ENCODE data around the gene S100A3. TPM values are rescaled to one million over a fixed set of nuclear protein-coding genes. Genes with fewer than 3 reads are reported as not detected.

The S100A3 gene
- total RNA-seq, 1 experiment from 2014 or later = not detected

- no peak overlapping the region for H2AFZ ChIP-seq (ENCODE audit: low read length)
- H3K79me2 ChIP-seq (ENCODE audit: low read length) = no peaks in the 10 kb centered on the region
- no peak overlapping the region for H3K4me2 ChIP-seq (ENCODE audit: low read depth, low read length, poor library complexity, severe bottlenecking)
- H3K36me3 ChIP-seq (ENCODE audit: insufficient read depth, low read length) = no peaks in the 10 kb centered on the region
- no peak overlapping the region for H3K9ac ChIP-seq (ENCODE audit: low read length)
- H3K4me1 ChIP-seq (ENCODE audit: low read length) = peaks cover 11% of the 10 kb centered on the region
- no peak overlapping the region for H3K27ac ChIP-seq (ENCODE audit: low read length)
- DNase-seq = no peak
- no peaks in the 10 kb centered on the region for H3K9me3 ChIP-seq (ENCODE audit: low read length)
- H3K4me3 ChIP-seq (ENCODE audit: low read length) = no peak overlapping the region
- no peaks in the 10 kb centered on the region for H3K9me2 ChIP-seq (replicated peaks; ENCODE audit: insufficient read depth, low read length)
- H4K20me1 ChIP-seq (ENCODE audit: insufficient read depth, low read depth, low read length) = no peaks in the 10 kb centered on the region
- no peaks in the 10 kb centered on the region for H3K27me3 ChIP-seq (ENCODE audit: low read length)
These were observed 811 bp upstream of the S100A3 start for GRCh38 chr1:153549741-153550397.

GRCh38 chr1:153547560-153548551 is 1.2 kb downstream of the S100A3 start:
- Histone ChIP-seq H3K4me1 (ENCODE audit: low read length) (peaks cover 14% of the 10 kb centered on the region), H3K9me2 (replicated peaks; ENCODE audit: insufficient read depth, low read length) (no peaks in the 10 kb centered on the region), H3K9me3 (ENCODE audit: low read length) (no peaks in the 10 kb centered on the region), H4K20me1 (ENCODE audit: insufficient read depth, low read depth, low read length) (no peaks in the 10 kb centered on the region), H3K27me3 (ENCODE audit: low read length) (no peaks in the 10 kb centered on the region), H3K79me2 (ENCODE audit: low read length) (no peaks in the 10 kb centered on the region), H3K4me3 (ENCODE audit: low read length) (no peak overlapping the region), H3K9ac (ENCODE audit: low read length) (no peak overlapping the region), H3K36me3 (ENCODE audit: insufficient read depth, low read length) (no peaks in the 10 kb centered on the region), H3K4me2 (ENCODE audit: low read depth, low read length, poor library complexity, severe bottlenecking) (no peak overlapping the region), H2AFZ (ENCODE audit: low read length) (no peak overlapping the region), H3K27ac (ENCODE audit: low read length) (no peak overlapping the region)
- DNase-seq = no peak

DNA sequence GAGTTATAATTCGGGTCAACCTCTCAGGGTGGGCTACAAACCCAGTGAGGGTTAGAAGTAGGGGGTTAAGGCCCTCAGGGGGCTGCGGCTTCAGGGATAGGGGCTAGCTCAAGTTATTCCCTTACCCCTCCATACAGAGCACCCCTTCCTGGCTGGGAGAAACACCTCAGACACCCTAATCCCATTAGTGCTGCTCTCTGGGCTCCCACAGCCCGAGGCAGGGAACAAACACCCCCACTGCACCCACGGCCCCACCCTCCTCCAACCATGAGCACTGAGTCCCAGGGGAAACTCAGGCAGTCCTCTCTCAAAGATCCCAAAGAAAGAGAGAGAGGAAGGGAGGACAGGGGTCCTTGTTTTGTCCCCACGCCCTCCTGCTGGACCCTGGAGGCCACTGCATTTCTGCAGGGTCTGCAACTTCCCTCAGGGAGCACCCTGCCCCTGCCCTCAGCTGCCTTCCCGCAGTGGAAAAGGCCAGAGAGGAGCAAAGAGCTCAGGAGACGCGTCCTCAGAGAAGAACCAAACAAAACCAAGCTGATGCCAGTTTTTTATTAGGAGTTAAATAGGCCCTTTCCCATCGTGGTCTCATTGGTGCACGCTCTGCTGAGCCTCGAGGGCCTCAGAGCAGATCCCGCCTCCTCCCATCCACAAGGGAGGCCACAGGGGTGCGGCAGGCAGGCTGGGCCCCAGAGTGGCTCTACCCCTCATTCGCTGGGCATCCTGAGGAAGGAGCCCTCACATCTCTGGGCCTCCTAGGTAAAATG is 2.1 kb downstream of the S100A3 start:
- H3K27ac ChIP-seq (ENCODE audit: low read length) = no peak overlapping the region
- H4K20me1 ChIP-seq (ENCODE audit: insufficient read depth, low read depth, low read length) = no peaks in the 10 kb centered on the region
- no peaks in the 10 kb centered on the region for H3K36me3 ChIP-seq (ENCODE audit: insufficient read depth, low read length)
- no peak overlapping the region for H2AFZ ChIP-seq (ENCODE audit: low read length)
- H3K4me2 ChIP-seq (ENCODE audit: low read depth, low read length, poor library complexity, severe bottlenecking) = no peak overlapping the region
- H3K9ac ChIP-seq (ENCODE audit: low read length) = no peak overlapping the region
- no peaks in the 10 kb centered on the region for H3K79me2 ChIP-seq (ENCODE audit: low read length)
- H3K4me1 ChIP-seq (ENCODE audit: low read length) = peaks cover 14% of the 10 kb centered on the region
- no peaks in the 10 kb centered on the region for H3K9me2 ChIP-seq (replicated peaks; ENCODE audit: insufficient read depth, low read length)
- no peaks in the 10 kb centered on the region for H3K27me3 ChIP-seq (ENCODE audit: low read length)
- no peaks in the 10 kb centered on the region for H3K9me3 ChIP-seq (ENCODE audit: low read length)
- H3K4me3 ChIP-seq (ENCODE audit: low read length) = no peak overlapping the region
- DNase-seq = no peak

- DNase-seq = no peak
- Histone ChIP-seq H3K27me3 (ENCODE audit: low read length) (no peaks in the 10 kb centered on the region), H4K20me1 (ENCODE audit: insufficient read depth, low read depth, low read length) (no peaks in the 10 kb centered on the region), H3K27ac (ENCODE audit: low read length) (no peak overlapping the region), H3K9me2 (replicated peaks; ENCODE audit: insufficient read depth, low read length) (no peaks in the 10 kb centered on the region), H3K36me3 (ENCODE audit: insufficient read depth, low read length) (no peaks in the 10 kb centered on the region), H3K9me3 (ENCODE audit: low read length) (no peaks in the 10 kb centered on the region), H3K4me2 (ENCODE audit: low read depth, low read length, poor library complexity, severe bottlenecking) (no peak overlapping the region), H2AFZ (ENCODE audit: low read length) (no peak overlapping the region), H3K9ac (ENCODE audit: low read length) (no peak overlapping the region), H3K4me1 (ENCODE audit: low read length) (peaks cover 14% of the 10 kb centered on the region), H3K79me2 (ENCODE audit: low read length) (no peaks in the 10 kb centered on the region), H3K4me3 (ENCODE audit: low read length) (no peak overlapping the region)
These were observed 2.7 kb downstream of the S100A3 start for GRCh38 chr1:153546371-153546770.

- Histone ChIP-seq H3K9me2 (replicated peaks; ENCODE audit: insufficient read depth, low read length) (no peaks in the 10 kb centered on the region), H3K36me3 (ENCODE audit: insufficient read depth, low read length) (no peaks in the 10 kb centered on the region), H3K4me2 (ENCODE audit: low read depth, low read length, poor library complexity, severe bottlenecking) (no peak within 1 kb of the TSS), H3K9ac (ENCODE audit: low read length) (no peak within 1 kb of the TSS; the same call in 1 of the 2 replicates), H2AFZ (ENCODE audit: low read length) (0 out of 2 replicates have a peak within 1 kb of the TSS, but pooled peaks have one; percentile 0), H3K9me3 (ENCODE audit: low read length) (no peaks in the 10 kb centered on the region), H3K4me3 (ENCODE audit: low read length) (no peak within 1 kb of the TSS), H4K20me1 (ENCODE audit: insufficient read depth, low read depth, low read length) (no peaks in the 10 kb centered on the region), H3K4me1 (ENCODE audit: low read length) (peaks cover 14% of the 10 kb centered on the region), H3K79me2 (ENCODE audit: low read length) (no peaks in the 10 kb centered on the region), H3K27me3 (ENCODE audit: low read length) (no peaks in the 10 kb centered on the region), H3K27ac (ENCODE audit: low read length) (no peak within 1 kb of the TSS)
- peak; percentile 82 for DNase-seq
These were observed 3.7 kb downstream of the S100A3 start, which contains the start of gene S100A4 for GRCh38 chr1:153545067-153546055. TSS of gene S100A4 (minus strand) at chr1:153545806. CDS start at chr1:153544794, 1,012 bp downstream.

- no peak for DNase-seq
- no peak overlapping the region for H3K4me2 ChIP-seq (ENCODE audit: low read depth, low read length, poor library complexity, severe bottlenecking)
- H3K27ac ChIP-seq (ENCODE audit: low read length) = no peak overlapping the region
- no peak overlapping the region for H3K9ac ChIP-seq (ENCODE audit: low read length)
- H3K27me3 ChIP-seq (ENCODE audit: low read length) = no peaks in the 10 kb centered on the region
- H2AFZ ChIP-seq (ENCODE audit: low read length) = no peak overlapping the region
- H3K9me3 ChIP-seq (ENCODE audit: low read length) = no peaks in the 10 kb centered on the region
- peaks cover 14% of the 10 kb centered on the region for H3K4me1 ChIP-seq (ENCODE audit: low read length)
- no peak overlapping the region for H3K4me3 ChIP-seq (ENCODE audit: low read length)
- no peaks in the 10 kb centered on the region for H4K20me1 ChIP-seq (ENCODE audit: insufficient read depth, low read depth, low read length)
- no peaks in the 10 kb centered on the region for H3K79me2 ChIP-seq (ENCODE audit: low read length)
- H3K36me3 ChIP-seq (ENCODE audit: insufficient read depth, low read length) = no peaks in the 10 kb centered on the region
- H3K9me2 ChIP-seq (replicated peaks; ENCODE audit: insufficient read depth, low read length) = no peaks in the 10 kb centered on the region
These were observed 4.5 kb downstream of the S100A3 start for GRCh38 chr1:153544453-153545066.

GRCh38 chr1:153543736-153544135 is 5.3 kb downstream of the S100A3 start:
- no peak for DNase-seq
- Histone ChIP-seq H3K4me2 (ENCODE audit: low read depth, low read length, poor library complexity, severe bottlenecking) (no peak overlapping the region), H3K36me3 (ENCODE audit: insufficient read depth, low read length) (no peaks in the 10 kb centered on the region), H3K79me2 (ENCODE audit: low read length) (no peaks in the 10 kb centered on the region), H3K27me3 (ENCODE audit: low read length) (no peaks in the 10 kb centered on the region), H2AFZ (ENCODE audit: low read length) (no peak overlapping the region), H3K9me3 (ENCODE audit: low read length) (no peaks in the 10 kb centered on the region), H3K9ac (ENCODE audit: low read length) (no peak overlapping the region), H3K4me1 (ENCODE audit: low read length) (peaks cover 14% of the 10 kb centered on the region), H3K27ac (ENCODE audit: low read length) (no peak overlapping the region), H3K4me3 (ENCODE audit: low read length) (no peak overlapping the region), H3K9me2 (replicated peaks; ENCODE audit: insufficient read depth, low read length) (no peaks in the 10 kb centered on the region), H4K20me1 (ENCODE audit: insufficient read depth, low read depth, low read length) (no peaks in the 10 kb centered on the region)

All from Karpas-422 (cell line).